Activated B cell treated with CpG ODN at 0.5 μM for 24 hours (primary cell): ENCODE measurements around the gene ITPKB. TPM values are rescaled to one million over a fixed set of nuclear protein-coding genes. Genes with fewer than 3 reads are reported as not detected.

Source experiments
- ATAC-seq: fragments of 200-7000 bp; cut with Tn5 transposase; one replicate; pipeline ENCODE4 v1.10.0; 2021; ENCODE audit warnings: low read depth, mild to moderate bottlenecking, moderate library complexity
- CTCF ChIA-PET: fragments of 350-600 bp; sonication (Branson Sonifier 250); formaldehyde crosslinking; loops from one replicate; lab custom pipeline; 2021; ENCODE audit warnings: antibody characterized with exemption; lab: Charles Lee
- POLR2A ChIA-PET: fragments of 350-600 bp; sonication (Branson Sonifier 250); formaldehyde crosslinking; loops from one replicate; lab custom pipeline; 2021; ENCODE audit warnings: antibody characterized with exemption; lab: Charles Lee
- DNase-seq: peaks from one replicate; pipeline ENCODE4 v3.0.0; 2022
- H3K27ac Mint-ChIP-seq: one replicate; pipeline ENCODE4 v1.8.0; 2020; ENCODE audit warnings: mixed read lengths
- H3K27me3 Mint-ChIP-seq: one replicate; pipeline ENCODE4 v1.8.0; 2021; ENCODE audit warnings: mixed read lengths
- H3K36me3 Mint-ChIP-seq: one replicate; pipeline ENCODE4 v1.8.0; 2021; ENCODE audit warnings: low read depth, mixed read lengths
- H3K4me1 Mint-ChIP-seq: one replicate; pipeline ENCODE4 v1.8.0; 2021; ENCODE audit warnings: mixed read lengths
- H3K4me3 Mint-ChIP-seq: one replicate; pipeline ENCODE4 v1.8.0; 2020; ENCODE audit warnings: mild to moderate bottlenecking, mixed read lengths
- H3K9me3 Mint-ChIP-seq: one replicate; pipeline ENCODE4 v1.8.0; 2020; ENCODE audit warnings: mixed read lengths
- CTCF ChIP-seq: fragments of 200-600 bp; IDR thresholded peaks from one replicate; pipeline ENCODE4 v1.8.0; 2022; ENCODE audit warnings: antibody characterized with exemption, mild to moderate bottlenecking
- intact Hi-C: fragments of 100-400 bp; cut with micrococcal nuclease; formaldehyde crosslinking; loops from one replicate; pipeline ENCODE4 v1.15.1; 2024
- total RNA-seq: library from RNA; stranded (reverse); gene quantifications from 2 replicates; pipeline ENCODE4 v1.2.3, GENCODE V29; 2022

Gene ITPKB
- total RNA-seq, 1 donor from 2014 or later: 97.3 TPM

DNA sequence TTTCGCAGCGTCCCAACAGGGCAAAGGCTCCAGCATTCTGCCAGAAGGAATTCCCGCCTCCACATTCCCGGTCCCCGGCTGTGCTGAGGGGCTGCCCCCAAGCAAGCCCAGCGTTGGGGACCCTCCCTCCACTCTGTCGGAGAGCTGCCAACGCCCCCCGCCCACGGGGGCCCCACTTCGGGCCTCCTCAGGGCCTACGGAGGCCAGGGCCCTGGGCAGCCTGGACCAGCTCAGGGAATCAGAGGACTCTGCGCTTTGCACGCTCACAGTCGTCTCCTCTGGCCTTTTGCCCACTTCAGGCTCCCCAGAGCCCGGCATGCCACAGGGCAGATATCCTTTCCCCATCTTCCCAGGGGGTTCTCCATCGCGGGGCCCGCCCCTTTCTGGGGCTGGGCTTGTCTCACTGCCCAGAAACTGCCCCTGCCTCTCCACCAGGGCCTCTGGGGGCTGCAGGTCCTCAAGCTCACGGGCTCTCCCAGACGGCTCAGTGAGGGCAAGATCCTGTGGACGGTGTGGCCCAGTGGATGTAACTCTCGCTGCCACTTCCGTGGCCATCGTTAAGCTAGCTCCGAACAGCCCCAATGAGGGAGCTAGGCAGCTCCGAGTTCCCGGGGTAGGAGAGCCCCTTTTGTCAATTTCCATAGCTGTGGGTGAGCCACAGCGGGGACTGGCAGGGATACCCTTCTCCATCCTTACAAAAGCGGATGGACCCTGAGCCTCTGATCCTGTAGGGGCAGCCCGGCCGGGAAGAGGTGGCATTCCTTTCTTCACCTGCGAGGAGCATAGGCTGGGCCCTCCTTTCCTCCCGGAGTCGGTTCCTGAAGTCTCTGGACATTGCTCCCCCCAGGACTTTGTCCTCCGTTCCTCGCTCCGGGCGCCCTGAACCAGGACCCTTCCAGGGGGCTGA, 2.8 kb downstream of the ITPKB start:
- intact Hi-C loops: loop anchor here (5.0 to 10.0 kb wide), 2 partner anchors 191 to 206 kb away; partner anchors contain the start of genes COQ8A and STUM
- no peak overlapping the region for H3K27ac Mint-ChIP-seq
- ATAC-seq: no peak

DNA sequence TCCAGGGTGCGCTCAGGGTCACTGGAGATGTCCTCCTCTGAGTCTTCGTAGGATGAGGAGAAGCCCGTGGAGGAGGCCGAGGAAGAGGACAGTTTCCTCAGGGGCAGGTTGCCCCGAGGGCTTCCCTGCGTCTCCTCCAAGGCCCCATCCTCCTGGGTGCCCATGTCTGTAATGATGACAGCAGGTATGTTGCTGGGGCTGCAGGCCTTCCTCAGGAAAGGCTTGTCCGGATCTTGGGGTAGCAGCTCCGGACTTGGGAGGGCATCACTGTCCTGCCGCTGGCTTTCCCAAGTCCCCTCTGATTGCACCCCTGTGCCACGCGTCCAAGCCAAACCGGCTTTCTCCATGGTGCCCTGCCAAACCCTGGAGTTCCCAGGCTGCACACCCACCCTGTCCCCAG, 3.5 kb downstream of the ITPKB start:
- Mint-ChIP-seq H3K27me3 (no peaks in the 10 kb centered on the region), H3K36me3 (peaks cover 66% of the 10 kb centered on the region), H3K27ac (no peak overlapping the region), H3K4me1 (peaks cover 73% of the 10 kb centered on the region), H3K4me3 (peak overlapping the region; percentile 93), H3K9me3 (no peaks in the 10 kb centered on the region)
- ChIA-PET CTCF (no interaction called here), POLR2A (interaction anchor here (1.0 to 9.0 kb wide), 7 partner anchors 27 to 101 kb away, joined by 3 to 95 read pairs (median 14); no protein-coding TSS in a partner anchor)
- TF ChIP-seq CTCF: no peak
- DNase-seq (no peak), ATAC-seq (no peak)
- intact Hi-C loops: loop anchor here (5.0 to 10.0 kb wide), 2 partner anchors 191 to 207 kb away; partner anchors contain the start of genes COQ8A and STUM

More for the DNA sequence above, 2.8 kb downstream of the ITPKB start:
- DNase-seq: no peak
- no peak for TF ChIP-seq CTCF
- Mint-ChIP-seq H3K36me3 (peaks cover 59% of the 10 kb centered on the region), H3K27me3 (no peaks in the 10 kb centered on the region), H3K4me3 (peak overlapping the region; percentile 93), H3K9me3 (no peaks in the 10 kb centered on the region), H3K4me1 (peaks cover 72% of the 10 kb centered on the region)
- CTCF ChIA-PET: interaction anchor here (1.0 to 1.6 kb wide), 4 partner anchors 49 to 110 kb away, joined by 3 to 6 read pairs (median 4); no protein-coding TSS in a partner anchor
- POLR2A ChIA-PET: interaction anchor here (0.7 to 9.0 kb wide), 13 partner anchors 22 to 1368 kb away, joined by 3 to 95 read pairs (median 5); no protein-coding TSS in a partner anchor

- POLR2A ChIA-PET: interaction anchor here (0.8 to 9.0 kb wide), 13 partner anchors 31 to 108 kb away, joined by 3 to 95 read pairs (median 5); no protein-coding TSS in a partner anchor
Measured at GRCh38 chr1:226734611-226735153, 4.4 kb downstream of the ITPKB start.

DNA sequence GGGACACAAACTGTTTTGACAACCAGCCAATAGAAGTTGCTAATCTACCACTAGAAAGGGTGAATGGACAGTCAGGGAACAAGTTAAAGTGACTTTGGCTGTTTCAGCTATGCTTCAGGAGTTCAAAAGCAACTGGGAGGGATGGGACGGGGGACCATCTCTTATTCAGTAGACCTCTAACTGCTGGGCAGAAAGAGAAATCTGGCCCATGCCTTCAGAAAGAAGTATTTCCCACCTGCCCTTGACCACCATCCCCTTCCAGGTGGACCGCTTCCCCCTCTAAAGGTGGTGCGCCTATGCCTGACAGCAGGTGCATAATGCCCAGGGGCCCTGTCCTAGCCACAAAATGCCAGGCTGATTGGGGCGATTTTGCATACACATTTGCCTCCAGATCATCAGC, 5.2 kb downstream of the ITPKB start:
- peaks cover 78% of the 10 kb centered on the region for H3K4me1 Mint-ChIP-seq
- ATAC-seq (no peak), DNase-seq (no peak)
- peak overlapping the region; percentile 62 for H3K27ac Mint-ChIP-seq
- no peaks in the 10 kb centered on the region for H3K27me3 Mint-ChIP-seq
- no peaks in the 10 kb centered on the region for H3K9me3 Mint-ChIP-seq
- no peak for TF ChIP-seq CTCF
- intact Hi-C loops: loop anchor here (1.0 to 10.0 kb wide), 4 partner anchors 10 to 327 kb away; partner anchors contain the start of genes PARP1 and STUM
- peak overlapping the region; percentile 93 for H3K4me3 Mint-ChIP-seq
- POLR2A ChIA-PET: interaction anchor here (0.8 to 9.0 kb wide), 17 partner anchors 31 to 107 kb away, joined by 3 to 95 read pairs (median 4); no protein-coding TSS in a partner anchor
- H3K36me3 Mint-ChIP-seq: peaks cover 75% of the 10 kb centered on the region
- CTCF ChIA-PET: interaction anchor here (1.0 to 2.1 kb wide), 5 partner anchors 22 to 99 kb away, joined by 3 to 5 read pairs (median 3); no protein-coding TSS in a partner anchor

More at GRCh38 chr1:226734611-226735153, 4.4 kb downstream of the ITPKB start:
- Mint-ChIP-seq H3K4me1 (peaks cover 75% of the 10 kb centered on the region), H3K4me3 (peak overlapping the region; percentile 93), H3K27ac (peak overlapping the region; percentile 62), H3K27me3 (no peaks in the 10 kb centered on the region), H3K9me3 (no peaks in the 10 kb centered on the region), H3K36me3 (peaks cover 73% of the 10 kb centered on the region)
- CTCF ChIA-PET: interaction anchor here (1.2 to 2.1 kb wide), 3 partner anchors 47 to 100 kb away, joined by 3 to 5 read pairs (median 5); no protein-coding TSS in a partner anchor
- ATAC-seq (no peak), DNase-seq (no peak)
- intact Hi-C loops: loop anchor here (1.0 to 10.0 kb wide), 4 partner anchors 10 to 327 kb away; partner anchors contain the start of genes COQ8A, PARP1 and STUM
- TF ChIP-seq CTCF: no peak
